Left renal pelvis (tissue), 4 donors: ENCODE results near the gene SEPTIN3. TPM values are rescaled to one million over a fixed set of nuclear protein-coding genes. Genes with fewer than 3 reads are reported as not detected.

ENCODE experiments used
- DNase-seq, 4 donors: peaks; one replicate each; pipeline ENCODE4 v3.0.0-alpha.2; 2013; ENCODE audit warnings: low read depth in 4 of 4, low spot score in 3 of 4
- polyA plus RNA-seq, 4 donors: library from polyadenylated mRNA; unstranded; fragments of 120-200 nt; gene quantifications; one replicate each; pipeline ENCODE4 v1.2.1, GENCODE V29; 2013; ENCODE audit not compliant: insufficient read length in 4 of 4

The SEPTIN3 gene, protein sequence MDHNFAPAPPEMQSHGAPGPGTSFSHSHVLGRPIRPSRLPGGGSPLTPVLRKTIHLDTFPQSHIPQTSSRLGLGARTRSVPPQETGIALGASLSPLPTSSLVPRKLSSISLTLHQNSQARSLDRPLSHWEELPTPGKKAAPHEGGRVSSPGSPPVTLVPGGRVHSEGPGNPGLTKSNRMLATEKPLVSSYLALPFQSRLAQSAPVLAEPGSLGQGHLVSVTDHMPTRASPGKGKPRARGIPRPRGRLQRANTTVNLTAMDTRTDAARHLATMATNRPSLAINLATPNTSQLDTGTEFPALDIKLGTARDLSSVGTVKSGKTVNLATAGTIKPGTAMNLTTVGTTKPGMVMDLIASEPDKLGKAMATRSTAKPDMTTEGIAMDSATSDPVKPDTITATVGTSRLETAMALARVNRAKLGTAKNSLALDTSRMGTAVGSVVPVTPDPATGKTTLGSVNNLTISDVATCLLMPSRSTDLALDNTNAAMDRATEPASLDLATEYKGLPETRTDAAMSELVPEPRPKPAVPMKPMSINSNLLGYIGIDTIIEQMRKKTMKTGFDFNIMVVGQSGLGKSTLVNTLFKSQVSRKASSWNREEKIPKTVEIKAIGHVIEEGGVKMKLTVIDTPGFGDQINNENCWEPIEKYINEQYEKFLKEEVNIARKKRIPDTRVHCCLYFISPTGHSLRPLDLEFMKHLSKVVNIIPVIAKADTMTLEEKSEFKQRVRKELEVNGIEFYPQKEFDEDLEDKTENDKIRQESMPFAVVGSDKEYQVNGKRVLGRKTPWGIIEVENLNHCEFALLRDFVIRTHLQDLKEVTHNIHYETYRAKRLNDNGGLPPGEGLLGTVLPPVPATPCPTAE
- 10 to 100 TPM in 1 of 4 donors, 1 to 10 TPM in 3; 6.4 to 10.0 (median 7.8) TPM for polyA plus RNA-seq

DNA sequence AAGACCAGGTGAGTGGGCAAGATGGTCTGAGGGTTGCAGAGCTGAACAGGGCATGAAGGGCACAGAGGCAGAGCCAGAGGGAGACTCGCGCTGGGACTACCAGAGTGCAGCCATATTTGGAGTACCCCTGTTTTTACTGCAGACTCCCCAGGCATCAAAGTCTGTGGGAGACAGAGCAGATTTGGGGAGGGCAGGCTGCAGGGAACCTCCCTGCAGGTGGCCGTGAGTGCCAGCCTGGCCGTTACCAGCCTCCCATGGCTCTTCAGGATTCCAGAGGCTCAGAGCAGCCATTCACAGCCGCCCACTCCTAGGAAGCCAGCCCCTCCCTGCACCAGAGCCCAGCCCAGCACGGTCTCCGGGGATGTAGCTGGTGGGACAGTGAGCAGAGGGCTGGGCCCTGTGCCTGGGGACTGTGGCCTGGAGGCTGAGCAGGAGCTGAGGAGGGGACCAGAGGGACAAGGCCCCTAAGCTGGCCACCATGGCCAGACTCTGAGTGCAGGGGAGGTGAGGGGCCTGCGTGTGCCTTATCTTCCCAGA, at the start of gene SEPTIN3:
Gene SEPTIN3, plus strand, starts transcription at position 334 of the 537 bp plus-strand sequence. CDS start 2,050 bp downstream, outside the sequence.
- DNase-seq = no peak

DNA sequence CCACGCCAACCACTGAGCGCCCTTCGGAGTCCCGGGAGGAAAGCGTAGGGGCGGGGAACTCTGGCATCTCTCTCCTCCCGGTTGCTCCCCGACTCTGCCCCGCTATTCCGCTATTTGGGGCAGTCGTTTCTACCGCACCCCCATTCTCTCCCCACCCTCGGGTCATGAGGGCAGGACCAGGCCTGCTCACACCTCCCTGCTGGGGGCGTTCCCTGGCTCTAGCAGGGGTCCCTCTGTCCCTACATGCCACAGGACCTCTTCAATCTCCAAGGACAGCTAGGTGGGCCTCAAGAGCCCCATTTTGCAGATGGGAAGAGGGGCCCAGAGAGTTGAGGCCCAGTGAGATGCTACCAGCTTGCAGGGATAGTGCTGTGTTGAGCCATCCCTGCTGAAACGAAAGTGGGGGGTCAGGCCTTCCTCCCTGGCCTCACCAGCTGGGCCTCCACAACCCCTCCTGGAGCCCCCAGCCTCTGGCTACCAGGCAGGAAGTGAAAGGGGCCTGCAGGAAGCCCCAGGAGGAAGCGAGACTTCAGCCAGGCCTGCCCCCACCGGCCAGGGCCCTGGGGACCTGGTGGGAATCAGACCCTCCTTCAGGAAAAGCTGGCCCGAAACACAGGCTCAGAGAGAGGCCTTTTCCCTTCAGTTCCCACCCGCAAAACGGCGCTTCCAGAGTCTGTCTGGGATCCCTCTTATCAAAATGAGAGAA, 48.8 kb upstream of the SEPTIN3 start:
- no peak for DNase-seq

DNA sequence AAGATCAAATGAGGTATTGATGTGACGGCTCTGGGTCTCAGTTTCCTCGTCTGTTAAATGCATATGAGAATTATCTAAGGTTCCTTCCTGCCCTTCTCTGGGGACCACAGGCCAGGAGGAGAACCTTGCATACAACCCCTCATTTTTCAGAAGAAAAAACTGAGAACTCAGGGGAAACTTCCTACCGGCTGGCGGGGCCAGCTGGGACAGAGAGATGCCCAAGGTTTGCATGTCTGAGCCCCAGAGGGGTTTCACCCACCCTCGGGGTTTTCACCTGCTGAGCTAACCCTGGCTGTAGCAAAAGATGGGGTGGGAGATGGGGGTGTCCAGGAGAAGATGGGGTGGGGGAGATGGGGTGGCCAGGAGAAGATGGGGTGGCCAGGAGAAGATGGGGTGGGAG, 46.9 kb upstream of the SEPTIN3 start:
- DNase-seq = no peak

DNA sequence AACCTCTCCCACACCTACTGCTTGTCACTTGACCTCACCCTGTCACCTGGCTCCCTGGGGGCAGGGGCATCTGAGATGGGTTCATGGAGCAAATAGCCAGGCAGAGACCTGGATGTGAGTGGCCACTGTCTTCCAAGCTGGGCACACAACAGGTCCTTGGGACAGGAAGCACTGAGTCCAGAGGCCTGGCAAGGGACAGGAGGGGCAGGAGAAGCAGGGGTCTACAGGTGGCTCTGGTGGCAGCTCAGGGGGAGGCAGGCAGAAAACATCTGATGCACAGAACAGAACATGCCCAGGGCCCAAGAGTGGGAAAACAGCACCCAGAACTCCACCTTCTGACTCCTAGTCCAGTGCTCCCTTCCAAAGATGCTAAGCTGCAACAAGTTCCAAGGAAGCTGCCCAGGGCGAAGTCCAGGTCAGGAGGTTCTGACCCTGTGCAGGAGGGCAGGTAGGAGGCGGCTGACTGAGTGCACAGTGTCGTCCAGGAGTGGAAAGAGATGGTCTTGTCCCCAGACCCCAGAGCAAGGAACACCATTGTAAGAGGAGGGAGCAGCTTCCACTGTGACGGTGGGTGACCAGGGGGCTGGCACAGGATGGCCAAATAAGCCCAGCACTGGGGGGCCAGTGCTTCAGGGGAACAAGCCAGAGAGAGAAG, 46.2 kb upstream of the SEPTIN3 start:
- DNase-seq = no peak

DNA sequence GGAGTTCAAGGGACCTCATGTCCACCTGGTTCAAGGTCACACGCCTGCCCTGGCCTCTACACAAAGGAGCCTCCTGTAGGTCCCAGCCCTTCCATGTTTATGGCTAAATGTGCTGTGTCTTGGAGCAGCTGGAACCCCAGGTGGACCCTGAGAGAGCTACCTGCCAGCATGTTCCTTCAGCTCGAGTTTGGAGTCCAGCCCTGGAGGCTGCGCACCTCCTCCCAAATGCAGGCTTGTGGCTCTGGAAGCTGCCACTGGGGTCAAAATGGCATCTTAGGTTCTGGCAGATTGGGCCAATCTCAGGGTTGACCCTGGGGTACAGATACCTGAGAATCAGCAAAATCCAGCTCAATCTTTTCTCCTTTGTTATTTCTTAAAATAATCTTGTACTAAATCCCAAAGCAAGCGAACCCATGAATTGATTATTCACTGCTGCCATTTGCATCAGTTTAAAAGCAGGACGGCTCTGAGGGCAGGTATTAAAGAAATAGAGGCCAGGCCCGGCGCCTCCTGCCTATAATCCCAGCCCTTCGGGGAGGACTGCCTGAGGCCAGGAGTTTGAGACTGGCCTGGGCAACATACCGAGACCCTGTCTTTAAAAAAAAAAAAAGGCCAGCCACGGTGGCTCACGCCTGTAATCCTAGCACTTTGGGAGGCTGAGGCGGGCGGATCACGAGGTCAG, 45.5 kb upstream of the SEPTIN3 start:
- DNase-seq = no peak

DNA sequence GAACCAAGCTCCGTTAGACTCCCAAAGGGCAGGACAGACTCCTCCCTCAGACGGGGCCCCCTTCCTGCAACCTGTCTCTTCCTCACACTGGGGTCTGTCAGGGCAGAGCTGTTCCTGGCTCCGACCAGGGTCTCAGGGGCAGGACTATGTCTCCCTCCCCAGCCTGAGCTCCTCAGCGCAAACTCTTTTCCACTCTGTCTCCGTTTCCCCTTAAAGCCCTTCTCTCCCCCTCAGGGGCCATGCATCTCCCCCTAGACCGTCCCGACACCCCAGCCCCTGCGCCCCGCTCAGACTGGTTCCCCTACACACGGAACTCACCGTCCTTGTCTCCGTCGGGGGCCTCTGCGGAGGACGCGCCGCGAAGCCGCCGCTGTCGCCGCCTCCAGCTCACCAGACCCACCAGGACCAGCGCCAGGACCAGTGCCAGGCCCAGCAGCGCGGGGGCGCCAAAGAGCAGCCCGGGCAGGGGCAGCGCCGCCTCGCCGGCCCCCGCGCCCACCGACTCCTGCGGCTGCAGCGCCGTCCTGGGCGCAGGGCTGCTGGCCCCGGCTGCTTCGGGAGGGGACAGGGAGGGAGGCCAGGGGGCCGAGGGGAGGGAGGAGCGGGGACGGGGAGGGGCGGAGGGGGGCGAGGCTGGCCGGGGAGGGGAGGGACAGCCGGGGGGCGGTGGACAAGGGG, 43.3 kb upstream of the SEPTIN3 start:
- DNase-seq = no peak

DNA sequence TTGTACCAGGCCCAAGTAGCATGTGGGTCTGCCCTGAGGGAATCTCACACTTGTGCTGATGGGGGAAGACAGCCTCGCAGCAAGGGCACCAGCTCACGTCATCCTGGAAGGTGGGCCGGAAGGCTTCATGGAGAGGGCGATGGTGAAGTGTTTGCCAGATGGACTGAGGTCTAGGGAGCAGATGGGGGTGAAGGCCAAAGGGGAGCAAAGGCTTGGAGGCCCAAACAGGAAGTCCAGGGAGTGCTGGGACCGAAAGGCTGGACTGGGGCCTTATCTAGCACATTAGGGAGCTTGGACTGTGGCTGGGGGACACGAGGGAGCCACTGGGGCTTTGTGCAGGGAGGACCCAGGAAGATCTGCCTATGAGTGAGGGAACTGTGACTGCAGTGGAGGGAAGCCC, 41.4 kb upstream of the SEPTIN3 start:
- no peak for DNase-seq

DNA sequence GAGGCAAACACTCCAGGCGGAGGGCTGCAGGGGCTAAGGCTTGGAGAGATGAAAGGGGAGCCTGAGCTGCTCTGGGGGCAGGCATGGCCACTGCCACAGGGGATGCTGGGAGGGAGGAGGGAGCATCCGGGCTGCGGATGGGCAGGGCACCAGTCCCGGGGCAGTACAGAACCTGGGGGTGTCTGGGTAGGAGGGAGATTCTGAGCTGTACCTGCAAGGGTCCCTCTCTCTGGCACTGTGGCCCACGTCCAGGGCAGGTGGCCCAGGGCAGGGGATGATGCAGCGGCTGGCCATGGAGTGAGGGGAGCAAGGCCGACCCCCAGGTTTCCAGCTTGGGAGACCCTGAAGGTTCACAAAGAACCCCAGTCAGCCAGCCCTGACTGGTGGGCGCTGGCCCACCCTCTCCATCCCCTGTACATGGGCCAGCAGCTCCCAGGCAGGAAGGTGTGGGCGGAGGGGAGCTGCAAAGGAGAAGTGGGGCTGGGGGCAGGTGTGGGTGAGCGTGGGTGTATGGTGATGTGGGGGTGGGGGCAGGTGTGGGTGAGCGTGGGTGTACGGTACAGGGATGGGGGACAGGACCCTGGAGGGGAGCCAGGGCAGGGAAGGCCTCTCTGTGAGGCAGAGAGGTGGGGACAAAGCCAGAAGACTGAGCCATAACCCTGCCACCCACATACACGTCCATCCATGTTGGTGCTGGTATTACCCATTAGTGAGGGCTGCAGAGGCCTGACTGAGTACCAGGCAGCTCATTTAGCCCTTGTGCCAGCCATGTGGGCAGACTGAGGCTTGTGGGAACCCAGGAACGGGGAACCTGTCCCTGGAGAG, 40.4 kb upstream of the SEPTIN3 start:
- DNase-seq = no peak

DNA sequence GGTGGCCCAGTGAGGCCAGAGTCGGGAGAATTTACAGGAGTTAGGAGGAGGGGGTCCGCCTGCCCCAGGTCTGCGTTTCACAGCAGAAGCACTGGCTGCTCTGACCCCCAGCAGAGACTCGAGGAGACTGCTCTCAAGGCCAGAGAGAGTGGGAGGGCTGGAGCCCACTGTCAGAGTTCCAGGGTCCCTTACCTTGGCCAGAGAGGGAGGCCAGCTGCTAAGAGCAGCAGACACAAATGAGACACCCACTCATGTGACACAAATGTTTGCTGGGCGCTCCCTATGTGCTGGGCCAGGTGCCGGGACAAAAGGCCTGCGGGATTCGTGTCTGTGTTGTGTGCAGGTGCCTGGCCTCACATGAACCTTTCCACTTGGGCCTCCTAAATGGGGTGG, 39.8 kb upstream of the SEPTIN3 start:
- DNase-seq = no peak

DNA sequence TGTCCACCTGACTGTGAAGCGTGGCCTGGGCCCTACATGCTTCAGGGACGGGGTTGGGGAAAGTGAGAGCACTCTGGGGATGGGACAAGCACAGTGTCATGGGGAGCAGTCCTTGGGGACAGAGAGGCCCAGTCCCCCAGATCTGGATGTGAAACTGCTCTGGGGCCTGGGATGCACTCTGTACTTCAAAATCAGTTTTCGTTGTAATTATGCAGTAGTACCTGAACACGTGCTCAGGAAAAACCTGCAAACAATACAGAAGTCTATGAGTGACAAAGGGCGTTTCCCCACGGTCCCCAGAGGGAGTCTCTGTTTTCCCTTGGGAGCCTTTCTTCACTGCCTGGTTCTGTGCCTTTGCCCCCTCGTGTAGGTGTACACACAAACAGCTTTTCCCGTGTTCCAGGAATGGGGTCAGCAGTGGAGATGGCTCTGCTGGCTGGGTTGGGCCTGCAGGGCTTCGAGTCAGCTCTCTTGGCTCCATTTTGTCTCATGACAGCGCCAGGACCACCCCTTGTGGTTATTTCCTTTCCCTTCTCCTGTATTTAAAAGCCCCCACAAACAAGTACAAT, 37.5 kb upstream of the SEPTIN3 start:
- no peak for DNase-seq

DNA sequence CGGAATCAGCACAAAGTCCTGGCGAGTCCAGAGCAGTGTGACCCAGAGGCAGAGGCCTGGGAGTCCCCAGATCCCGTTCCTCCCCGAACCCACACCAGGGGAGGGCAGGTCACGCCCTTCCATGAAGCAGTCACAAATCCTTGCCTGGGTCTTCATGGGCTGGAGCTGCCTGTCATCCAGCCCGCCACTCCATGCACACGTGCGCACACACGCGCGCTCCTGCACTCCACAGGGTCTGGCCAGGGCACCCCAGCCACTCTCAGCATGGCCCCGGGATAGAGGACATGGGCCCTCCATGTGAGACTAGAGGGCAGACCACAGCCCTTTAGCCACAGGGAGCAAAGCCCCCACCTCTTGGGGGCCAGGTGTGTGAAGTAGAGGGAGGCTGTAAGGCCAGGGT, 36.9 kb upstream of the SEPTIN3 start:
- no peak for DNase-seq

DNA sequence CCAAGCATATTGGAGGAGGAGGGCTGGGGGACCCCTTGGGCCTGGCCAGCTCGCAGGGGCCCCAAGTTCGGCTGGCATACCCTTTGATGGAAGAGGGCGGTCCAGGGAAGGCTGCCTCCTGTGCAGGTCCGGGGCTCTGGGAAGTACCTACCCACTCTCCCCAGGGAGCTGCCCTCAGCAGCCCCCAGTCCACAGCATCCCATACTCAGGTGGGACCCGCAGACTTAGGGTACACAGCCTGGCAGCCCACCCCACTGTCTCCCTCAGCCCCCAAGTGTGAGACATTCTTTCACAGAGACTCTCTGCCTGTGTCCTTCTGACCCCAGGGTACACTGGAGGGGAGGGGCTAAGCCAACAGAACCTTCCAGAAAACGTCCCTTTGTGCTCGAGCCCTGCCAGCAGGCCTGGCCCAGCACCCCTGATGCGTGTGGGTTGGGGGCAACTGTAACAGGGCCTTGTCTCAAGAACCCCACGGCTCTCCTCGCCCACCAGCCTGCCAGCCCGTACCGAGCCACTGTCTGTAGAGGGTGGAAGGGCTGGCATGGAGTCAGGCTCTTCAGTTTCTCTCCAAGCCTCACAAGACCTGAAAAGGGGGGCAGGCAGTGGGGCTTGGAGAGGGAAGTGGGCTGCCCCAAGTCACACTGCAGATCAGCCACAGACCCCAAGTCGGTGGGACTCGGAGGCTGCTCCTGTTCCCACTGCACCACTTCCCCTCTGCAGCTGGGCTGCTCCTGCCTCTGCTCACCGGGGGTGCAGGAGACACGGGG, 35.6 kb upstream of the SEPTIN3 start:
- DNase-seq = no peak

DNA sequence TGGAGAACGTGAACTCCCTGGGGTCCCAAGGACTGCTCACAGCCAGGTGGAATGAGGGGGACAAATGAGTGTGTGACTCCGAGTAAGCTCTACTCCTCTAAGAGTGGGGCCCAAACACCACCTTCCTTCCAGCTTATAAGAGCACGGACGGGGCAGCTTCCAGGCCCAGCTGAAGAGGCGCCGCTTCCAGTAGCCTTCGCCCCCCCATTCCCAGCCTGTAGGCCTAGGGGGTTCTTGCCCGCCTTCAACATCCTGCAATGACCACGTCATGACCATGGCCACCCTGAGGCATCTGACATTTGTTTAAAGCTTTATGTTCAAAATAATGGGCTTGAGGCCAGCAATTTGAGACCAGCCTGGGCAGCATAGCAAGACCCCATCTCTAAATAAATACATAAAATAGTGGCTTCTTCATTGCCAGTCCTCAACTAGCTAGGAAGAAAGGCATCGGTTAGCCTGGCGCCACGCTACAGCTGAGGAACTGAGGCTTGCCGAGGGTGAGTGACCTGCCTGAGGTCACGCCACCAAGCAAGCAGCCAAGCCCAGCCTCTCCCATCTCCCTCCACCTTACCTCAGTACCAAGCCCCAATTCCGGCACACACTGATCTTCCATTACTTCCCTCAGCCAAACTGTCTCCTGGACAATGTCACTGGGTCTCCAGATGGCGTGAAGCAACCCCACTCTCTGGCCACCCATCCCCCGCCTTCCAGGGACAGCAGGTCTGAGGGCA, 34.8 kb upstream of the SEPTIN3 start:
- DNase-seq = no peak

DNA sequence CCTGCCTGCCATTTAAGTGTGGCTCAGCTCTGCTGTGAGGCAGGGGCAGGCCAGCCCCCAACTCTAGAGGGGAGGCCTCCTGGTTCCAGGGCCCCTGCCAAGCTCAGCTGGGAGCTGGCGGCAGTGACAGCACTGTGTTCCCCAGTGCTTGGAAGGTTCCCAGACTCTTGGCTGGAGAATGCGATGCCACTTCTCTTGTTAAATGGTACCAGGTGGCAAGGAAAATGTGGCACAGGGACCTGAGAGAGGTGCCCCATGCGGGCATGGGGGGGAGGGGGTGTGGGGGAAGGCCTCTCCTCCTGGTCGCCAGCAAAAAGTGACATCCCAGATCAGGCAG, 34.3 kb upstream of the SEPTIN3 start:
- DNase-seq = no peak

DNA sequence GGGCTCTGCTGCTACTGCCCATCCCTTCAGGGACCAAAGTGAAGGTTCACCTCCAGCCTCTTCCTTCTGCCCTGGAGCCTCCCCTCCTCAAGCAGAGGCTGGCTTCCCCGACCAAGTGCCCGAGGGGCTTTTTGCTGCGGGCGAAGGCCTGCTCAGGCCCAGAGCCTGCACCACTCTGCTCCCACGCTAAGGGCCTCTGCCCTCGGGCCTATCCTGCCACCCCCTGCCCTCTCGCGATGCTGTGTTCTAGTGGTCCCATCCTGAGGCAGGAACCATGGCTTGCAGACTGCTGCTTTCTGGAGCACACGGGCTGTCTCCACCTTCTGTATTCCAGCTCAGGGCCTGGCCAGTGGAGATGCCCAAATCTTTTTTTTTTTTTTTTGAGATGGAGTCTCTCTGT, 33.7 kb upstream of the SEPTIN3 start:
- no peak for DNase-seq

DNA sequence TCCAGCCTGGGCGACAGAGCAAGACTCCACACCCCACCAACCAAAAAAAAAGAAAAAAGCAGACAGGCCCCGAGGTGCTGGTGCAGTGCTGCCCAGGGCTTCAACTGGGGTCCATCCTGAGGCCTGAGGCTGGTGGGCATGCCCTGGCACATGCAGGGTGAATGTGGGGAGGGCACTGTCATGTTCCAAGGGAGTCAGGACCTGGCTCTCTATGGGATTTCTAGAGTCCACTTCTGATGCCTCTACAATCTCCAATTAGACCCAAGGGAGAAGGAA, 32.4 kb upstream of the SEPTIN3 start:
- DNase-seq = no peak
